Caki2 (cell line): Measurements from ENCODE around the gene MAML3. TPM values are rescaled to one million over a fixed set of nuclear protein-coding genes. Genes with fewer than 3 reads are reported as not detected.

ENCODE experiments used
- DNase-seq: peaks from one replicate; pipeline ENCODE4 v3.0.0-alpha.2; 2015; ENCODE audit warnings: low read depth
- in situ Hi-C: cut with HindIII; loops from 2 replicates; pipeline ENCODE4 v1.10.0; 2016; ENCODE audit warnings: low sequenced_read_pairs, low pct_unique_long_range_greater_than_20kb, mixed read lengths
- total RNA-seq: library from RNA; depleted of rRNA; stranded (reverse); fragments of >200 nt; shearing (Covaris generic); gene quantifications from 2 replicates; pipeline ENCODE4 v1.2.3, GENCODE V29; 2014; ENCODE audit warnings: low replicate concordance; rRNA removed

Gene MAML3
- total RNA-seq, 1 experiment from 2014 or later = 0.61 TPM

DNA sequence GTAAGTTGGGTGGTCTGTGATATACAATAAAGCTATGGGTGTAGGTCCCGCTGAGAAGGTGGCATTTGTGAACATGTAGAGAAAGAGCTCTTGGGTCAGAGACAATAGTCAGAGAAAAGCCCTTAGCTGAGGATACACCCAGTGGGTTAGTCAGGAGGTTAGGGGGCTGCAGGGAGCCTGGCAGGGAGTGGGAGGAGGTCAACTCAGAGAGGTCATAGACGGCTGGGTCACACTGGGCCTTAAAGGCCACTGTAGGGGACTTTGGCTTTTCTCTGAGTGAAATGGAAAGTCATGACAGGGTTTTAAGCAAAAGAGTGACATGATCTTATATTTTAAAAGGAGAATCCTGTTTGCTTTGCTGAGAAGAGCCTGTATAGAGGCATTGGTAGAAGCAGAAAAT, 471.7 kb downstream of the MAML3 start:
- DNase-seq = no peak
- in situ Hi-C loops = no loop called here

DNA sequence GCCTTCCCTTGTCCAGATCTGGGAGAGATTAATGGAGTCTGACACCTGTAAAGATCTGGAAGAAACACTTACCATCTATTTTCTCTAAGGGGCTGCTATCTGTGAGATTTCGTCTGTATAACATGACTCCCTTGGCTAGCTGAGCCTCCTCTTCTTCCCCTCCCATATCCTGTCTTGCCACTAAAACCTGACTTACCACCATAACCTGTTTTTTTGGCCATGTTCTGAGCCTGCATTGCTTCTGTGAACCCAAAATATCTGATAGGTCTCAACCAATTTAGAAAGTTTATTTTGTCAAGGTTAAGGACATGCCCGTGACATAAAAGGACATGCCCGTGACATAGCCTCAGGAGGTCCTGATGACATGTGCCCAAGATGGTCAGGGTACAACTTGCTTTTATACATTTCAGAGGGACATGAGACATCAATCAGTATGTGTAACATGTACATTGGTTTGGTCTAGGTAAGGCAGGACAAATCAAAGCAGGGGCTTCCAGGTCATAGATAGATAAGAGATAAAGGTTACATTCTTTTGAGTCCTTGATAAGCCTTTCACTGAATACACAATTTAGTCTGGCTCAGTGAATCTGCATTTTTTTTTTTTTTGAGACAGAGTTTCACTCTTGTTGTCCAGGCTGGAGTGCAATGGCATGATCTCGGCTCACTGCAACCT, 476.9 kb downstream of the MAML3 start:
- in situ Hi-C loops = no loop called here
- no peak for DNase-seq

DNA sequence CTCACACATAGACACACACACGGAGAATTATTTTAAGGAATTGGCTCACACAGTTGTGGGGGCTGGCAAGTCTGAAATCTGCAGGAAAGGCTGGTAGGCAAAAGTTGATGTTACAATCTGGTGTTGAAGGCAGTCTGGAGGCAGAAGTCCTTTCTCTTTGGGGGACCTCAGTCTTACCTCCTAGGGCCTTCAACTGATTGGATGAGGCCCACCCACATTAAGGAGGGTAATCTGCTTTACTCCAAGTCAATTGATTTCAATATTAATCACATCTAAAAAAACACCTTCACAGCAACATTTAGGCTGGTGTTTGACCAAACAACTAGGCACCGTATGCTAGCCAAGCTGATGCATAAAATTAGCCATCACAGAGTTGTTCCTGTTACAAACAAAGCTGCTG, 477.6 kb downstream of the MAML3 start:
- in situ Hi-C loops = no loop called here
- DNase-seq = no peak

DNA sequence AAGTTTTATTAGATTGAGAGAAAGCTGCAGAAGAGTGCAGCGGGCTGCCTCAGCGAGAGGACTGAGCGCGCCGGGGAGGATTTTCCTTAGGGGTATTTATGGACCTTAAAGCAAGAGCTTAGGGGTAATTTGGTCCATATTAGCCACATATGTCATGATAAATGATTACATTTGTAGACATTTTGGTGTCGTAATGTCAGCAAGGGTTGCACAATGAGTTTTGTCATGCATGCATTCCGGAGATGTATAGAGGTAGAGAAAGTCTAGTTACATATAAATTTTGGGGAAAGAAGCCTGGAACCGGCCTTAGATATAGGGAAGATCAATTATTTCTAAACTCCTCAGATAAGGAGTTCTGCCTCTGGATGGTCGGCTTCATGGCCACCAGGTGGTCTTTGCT, 478.3 kb downstream of the MAML3 start:
- in situ Hi-C loops = no loop called here

DNA sequence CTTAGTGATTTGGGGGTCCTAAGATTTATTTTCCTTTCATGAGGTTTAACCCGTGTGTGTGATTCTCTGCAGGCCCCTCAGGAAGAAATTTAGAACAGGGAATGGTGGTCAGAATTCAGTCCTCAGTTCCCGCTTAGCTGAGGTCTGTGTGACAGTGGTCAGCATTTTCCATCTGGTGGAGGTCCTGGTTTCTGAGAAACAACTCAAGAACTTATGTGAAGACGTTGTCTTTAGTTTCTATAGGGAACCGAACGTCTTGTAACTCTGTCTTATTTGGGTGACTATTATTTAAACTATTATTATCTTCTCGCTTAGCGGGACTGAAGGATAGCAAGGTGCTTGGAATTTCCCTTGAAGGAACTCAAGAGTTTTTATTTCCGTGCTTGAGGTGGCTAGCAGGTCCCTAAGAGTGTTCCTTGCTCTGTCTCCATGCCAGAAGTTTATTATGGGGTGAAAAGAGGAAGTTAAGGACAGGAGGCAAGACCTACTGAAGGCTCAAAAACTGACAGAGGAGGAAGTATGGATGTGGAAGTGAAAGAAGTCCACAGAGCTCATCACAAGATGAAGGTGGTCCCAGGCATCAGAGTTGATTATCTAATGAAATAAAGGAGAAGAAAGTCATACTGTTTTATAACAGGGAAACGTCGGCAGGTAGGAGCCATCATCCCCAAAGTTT, 479.0 kb downstream of the MAML3 start:
- no peak for DNase-seq
- in situ Hi-C loops = no loop called here

More for the DNA sequence above, 478.3 kb downstream of the MAML3 start:
- no peak for DNase-seq

DNA sequence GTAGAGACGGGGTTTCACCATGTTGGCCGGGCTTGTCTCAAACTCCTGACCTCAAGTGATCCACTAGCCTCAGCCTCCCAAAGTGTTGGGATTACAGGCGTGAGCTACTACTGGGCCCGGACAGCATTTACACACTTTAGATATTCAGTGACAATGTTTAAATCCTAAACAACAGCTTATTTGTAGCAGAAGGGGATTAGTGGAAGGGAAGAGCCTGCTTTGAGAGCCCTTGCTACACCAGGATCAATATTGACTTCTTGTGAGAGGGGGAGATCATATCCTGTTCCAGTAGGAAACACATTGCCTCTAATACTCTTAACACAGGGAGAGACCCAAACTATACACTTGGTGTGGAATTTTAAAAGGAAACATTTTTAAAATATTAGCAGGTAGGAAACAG, 481.3 kb downstream of the MAML3 start:
- in situ Hi-C loops = no loop called here

DNA sequence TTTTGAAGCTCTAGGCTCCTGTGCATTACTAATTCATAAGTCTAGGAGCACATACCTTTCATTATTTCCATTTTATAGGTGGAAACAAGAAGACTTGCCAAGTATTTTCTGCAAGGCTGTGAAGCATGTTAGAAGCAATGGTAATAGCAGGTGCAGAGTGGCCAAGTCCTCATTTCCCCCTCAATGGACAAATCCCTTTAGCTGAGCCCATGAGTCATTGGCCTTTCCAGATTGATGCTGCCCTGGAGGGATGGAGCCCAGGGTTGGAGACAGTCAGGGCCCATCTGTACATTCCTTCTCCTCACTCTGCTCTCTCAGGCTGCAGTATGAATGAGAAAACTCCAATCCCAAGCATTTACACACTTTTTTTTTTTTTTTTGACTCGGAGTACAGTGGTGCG, 481.8 kb downstream of the MAML3 start:
- in situ Hi-C loops = no loop called here
- DNase-seq = no peak

More for the DNA sequence above, 481.3 kb downstream of the MAML3 start:
- DNase-seq = no peak

DNA sequence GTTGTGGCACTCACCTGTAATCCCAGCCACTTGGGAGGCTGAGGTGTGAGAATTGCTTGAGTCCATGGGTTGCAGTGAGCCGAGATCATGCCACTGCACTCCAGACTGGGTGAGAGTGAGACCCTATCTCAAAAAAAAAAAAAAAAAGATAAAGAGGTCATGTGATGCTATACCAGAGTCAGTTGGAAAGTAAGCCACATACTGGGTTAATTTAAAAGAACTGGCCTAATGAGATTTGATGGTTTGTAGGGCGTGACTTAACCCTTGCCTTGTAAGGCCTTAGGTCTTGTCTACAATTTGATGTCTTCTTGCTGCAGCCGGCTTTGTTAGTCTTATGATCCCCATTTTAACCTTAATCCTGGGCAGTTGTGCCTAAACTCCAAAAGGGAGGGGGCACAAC, 483.2 kb downstream of the MAML3 start:
- DNase-seq = no peak
- in situ Hi-C loops = no loop called here

DNA sequence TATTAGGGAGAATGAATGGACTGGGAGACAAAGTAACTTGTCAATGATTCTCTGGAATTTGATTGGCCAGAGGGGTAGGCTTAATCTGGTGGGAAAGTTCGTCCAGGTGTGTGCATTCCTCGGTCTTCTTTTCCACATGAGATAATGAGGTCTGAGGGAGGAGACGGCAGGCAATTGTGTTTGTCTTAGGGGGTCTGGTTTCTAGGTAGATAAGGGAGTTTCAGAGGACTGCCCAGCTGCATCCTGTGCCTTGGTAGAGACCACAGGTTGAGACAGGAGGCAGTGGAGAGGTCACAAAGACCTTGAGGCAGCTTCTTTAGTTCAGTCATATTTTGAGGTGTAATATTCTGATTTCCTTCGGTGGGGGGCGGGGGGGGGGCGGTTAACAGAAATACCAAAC, 484.1 kb downstream of the MAML3 start:
- in situ Hi-C loops = no loop called here
- DNase-seq = no peak

DNA sequence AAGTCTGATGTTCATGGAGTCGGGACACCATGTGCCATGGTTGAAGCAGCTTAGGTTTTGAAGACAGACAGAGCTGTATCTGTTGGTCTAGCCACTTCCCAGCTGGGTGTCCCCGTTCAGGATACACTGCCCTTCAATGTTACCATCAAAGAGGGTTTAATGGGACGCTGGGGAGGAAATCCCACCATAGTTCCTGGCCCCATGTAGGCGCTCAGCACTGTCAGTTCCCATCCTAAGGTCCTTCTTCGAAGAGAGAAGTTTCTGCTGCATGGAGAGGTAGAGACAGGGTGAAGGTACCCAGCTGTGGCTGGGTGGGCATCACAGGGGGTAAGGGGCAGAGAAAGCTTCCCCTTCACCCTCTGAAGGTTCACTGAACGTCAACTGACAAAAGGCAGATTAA, 484.6 kb downstream of the MAML3 start:
- no peak for DNase-seq
- in situ Hi-C loops = no loop called here

DNA sequence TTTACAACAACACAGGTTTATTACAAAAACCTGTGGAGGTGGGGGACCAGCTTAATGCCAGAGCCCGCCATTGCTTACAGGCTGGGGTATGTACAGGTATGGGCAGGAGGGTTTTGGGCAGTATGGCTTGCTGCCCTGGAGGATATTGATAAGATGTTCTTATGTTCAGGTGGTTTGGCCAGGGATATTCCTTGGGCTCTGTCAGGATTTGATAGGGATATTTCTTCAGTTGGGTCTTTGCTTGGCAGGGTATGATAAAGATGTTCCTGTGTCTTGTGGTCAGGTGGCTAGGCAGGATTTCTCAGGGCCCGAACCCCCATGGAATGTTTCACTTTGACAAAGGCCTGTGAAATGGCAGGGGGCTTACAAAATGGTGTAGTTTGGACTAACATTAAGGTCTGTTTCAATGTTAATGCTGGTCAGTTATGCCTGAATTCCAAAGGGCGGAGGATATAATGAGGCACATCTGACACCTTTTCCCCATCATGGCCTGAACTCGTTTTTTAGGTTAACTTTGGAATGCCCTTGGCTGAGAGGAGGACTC, 485.3 kb downstream of the MAML3 start:
- DNase-seq = no peak
- in situ Hi-C loops = no loop called here

DNA sequence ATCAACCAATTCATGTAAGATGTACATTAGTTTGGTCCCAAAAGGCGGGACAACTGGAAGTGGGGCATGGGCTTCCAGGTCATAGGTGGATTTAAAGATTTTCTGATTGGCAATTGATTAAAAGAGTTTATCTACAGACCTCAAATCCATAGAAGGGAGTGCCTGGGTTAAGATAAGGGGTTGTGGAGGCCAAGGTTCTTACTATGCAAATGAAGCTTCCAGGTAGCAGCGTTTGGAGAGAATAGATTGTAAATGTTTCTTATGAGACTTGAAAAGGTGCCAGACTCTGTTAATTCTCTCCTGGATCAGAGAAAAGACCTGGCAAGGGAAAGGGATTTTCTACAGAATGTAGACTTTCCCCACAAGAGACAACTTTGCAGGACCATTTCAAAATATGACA, 485.9 kb downstream of the MAML3 start:
- in situ Hi-C loops = no loop called here
- no peak for DNase-seq

Other genes with a start within 250 kb of the MAML3 start
- gene SCOC, start 219.5 kb upstream of the MAML3 start, total RNA-seq = 56.7 and 85.9 TPM in 2 replicates